Peyer's patch (tissue), 4 donors: ENCODE measurements around the gene CCDC167. TPM values are rescaled to one million over a fixed set of nuclear protein-coding genes. Genes with fewer than 3 reads are reported as not detected.

Experiments used
- DNase-seq, 3 donors: peaks; one replicate each; pipeline ENCODE4 v3.0.0-alpha.2; 2017 to 2019
- H3K27ac ChIP-seq, 4 donors: fragments of 200-600 bp; sonication (generic); one replicate each; pipeline ENCODE4 v1.5.1; 2016 to 2019
- H3K27me3 ChIP-seq, 2 donors: fragments of 200-600 bp; sonication (generic); one replicate each; pipeline ENCODE4 v1.5.1; 2019
- H3K36me3 ChIP-seq, 3 donors: fragments of 200-600 bp; sonication (generic); one replicate each; pipeline ENCODE4 v1.5.1; 2016 to 2019
- H3K4me1 ChIP-seq, 4 donors: fragments of 200-600 bp; sonication (generic); one replicate each; pipeline ENCODE4 v1.5.1; 2016 to 2019
- H3K4me3 ChIP-seq, 4 donors: fragments of 200-600 bp; sonication (generic); 1 replicate in 3 of 4; 2 replicates in 1 of 4; pipeline ENCODE4 v1.5.1; 2016 to 2019; ENCODE audit warnings: mild to moderate bottlenecking in 1 of 4
- H3K9me3 ChIP-seq, 4 donors: fragments of 200-600 bp; sonication (generic); one replicate each; pipeline ENCODE4 v1.5.1; 2016 to 2019; ENCODE audit warnings: mild to moderate bottlenecking in 1 of 4
- POLR2A ChIP-seq, 2 donors: fragments of 450-650 bp; IDR thresholded peaks; one replicate each; pipeline ENCODE4 v1.5.1; 2017; ENCODE audit warnings: antibody characterized with exemption in 2 of 2, mild to moderate bottlenecking in 2 of 2, moderate library complexity in 2 of 2
- total RNA-seq, 4 donors: library from RNA; depleted of rRNA; stranded (reverse); fragments of >200 nt; gene quantifications; one replicate each; pipeline ENCODE4 v1.1.0, GENCODE V29; 2016
- TF ChIP-seq, protein P1 (sequence below), 6 experiments: fragments of 450-650 bp in 4 of 6; fragments of 200-600 bp in 2 of 6; sonication (generic) in 1 of 6; IDR thresholded peaks; one replicate each; pipeline ENCODE4 v1.5.1; 2017 to 2019; ENCODE audit warnings: antibody characterized with exemption in 6 of 6, mild to moderate bottlenecking in 3 of 6, moderate library complexity in 1 of 6

Gene CCDC167
- total RNA-seq, 4 donors from 2014 or later = 8.0 to 28.1 (median 19.3) TPM

DNA sequence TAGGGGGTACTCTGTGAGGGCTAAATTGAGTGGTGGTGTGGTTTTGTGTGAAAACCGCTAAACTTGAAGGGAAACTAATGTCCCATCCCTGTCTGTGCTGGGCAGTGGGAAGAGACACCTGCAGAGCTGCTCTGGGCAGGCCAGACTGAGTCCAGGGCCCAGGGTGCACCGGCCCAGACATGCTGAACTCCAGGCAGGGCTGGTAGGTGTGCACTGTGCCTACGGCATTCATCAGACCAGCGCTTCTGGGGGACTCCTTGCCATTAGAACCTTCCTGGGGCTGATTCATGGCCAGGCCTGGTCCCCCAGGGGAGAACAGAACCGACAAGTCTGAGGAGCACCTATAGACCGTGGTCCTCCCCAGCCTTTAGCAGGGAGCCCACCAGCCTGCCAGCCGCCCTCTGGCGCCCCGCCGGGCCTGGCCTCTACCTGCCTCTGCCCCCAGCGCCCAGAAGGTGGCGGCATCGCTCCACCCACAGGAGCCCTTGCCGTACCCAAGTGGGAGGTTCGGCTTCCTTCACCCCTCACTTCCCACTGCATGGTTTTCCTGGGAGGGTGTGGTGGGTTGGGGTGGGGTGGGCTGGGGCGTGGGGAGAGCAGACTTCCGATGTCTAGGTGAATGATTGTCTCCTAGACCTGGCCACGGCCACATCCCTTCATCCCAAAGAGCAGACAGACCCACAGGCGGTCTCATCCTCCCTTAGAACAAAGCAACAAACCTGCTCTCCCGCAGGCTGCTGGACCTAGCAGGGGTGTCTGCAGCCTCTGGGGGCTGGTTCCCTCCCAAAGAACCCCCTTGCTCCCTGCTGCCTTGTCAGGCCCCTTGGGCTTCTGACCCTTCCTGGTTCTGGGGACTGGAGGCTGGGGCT, 15.5 kb downstream of the CCDC167 start:
- no peak overlapping the region for H3K4me3 ChIP-seq
- no peak overlapping the region for H3K27ac ChIP-seq
- H3K4me1 ChIP-seq = no peaks in the 10 kb centered on the region
- no peaks in the 10 kb centered on the region for H3K9me3 ChIP-seq
- peaks cover 0 to 29% (median 0%) of the 10 kb centered on the region in 3 donors for H3K36me3 ChIP-seq
- peak; percentile 60 to 80 (median 77) for DNase-seq
- no peaks in the 10 kb centered on the region for H3K27me3 ChIP-seq
- no peak for TF ChIP-seq POLR2A (IDR thresholded peaks at IDR 0.05)
- TF ChIP-seq, protein P1, sequence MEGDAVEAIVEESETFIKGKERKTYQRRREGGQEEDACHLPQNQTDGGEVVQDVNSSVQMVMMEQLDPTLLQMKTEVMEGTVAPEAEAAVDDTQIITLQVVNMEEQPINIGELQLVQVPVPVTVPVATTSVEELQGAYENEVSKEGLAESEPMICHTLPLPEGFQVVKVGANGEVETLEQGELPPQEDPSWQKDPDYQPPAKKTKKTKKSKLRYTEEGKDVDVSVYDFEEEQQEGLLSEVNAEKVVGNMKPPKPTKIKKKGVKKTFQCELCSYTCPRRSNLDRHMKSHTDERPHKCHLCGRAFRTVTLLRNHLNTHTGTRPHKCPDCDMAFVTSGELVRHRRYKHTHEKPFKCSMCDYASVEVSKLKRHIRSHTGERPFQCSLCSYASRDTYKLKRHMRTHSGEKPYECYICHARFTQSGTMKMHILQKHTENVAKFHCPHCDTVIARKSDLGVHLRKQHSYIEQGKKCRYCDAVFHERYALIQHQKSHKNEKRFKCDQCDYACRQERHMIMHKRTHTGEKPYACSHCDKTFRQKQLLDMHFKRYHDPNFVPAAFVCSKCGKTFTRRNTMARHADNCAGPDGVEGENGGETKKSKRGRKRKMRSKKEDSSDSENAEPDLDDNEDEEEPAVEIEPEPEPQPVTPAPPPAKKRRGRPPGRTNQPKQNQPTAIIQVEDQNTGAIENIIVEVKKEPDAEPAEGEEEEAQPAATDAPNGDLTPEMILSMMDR (IDR thresholded peaks at IDR 0.05) = peak; percentile 71 to 87 (median 84)

DNA sequence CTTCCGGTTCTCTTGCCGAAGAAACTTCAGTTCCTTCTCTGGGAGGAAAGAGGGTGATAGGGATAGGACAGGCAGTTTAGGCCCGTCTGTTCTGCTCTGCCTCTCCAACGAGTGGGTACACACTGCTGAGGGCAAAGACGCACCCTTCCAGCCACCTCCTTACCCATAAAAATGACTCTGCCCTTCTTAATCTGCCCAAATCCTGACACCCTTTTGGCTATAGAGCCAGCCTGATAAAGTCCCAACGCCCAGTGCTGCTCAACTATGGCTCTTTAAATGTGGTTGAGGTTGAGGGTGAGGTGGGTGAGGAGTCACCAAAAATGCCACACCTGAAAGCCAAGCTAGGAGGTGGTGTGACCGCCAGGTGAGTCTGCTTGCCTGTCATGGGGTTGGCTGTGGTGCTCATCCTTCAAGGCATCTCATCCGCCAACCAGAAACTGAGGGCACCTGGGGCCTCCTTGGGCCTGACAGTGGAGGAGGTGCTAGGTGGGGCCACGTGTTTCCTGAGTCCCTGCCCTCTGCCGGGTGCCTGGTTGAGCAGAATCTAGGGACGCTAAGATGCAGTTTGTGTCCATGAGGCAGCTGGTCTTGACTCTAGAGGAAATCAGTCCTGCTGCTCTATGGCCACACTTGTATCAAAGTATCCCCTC, 16.3 kb downstream of the CCDC167 start:
- Histone ChIP-seq H3K4me3 (no peak overlapping the region), H3K27me3 (no peaks in the 10 kb centered on the region), H3K4me1 (no peaks in the 10 kb centered on the region), H3K27ac (no peak overlapping the region), H3K9me3 (no peaks in the 10 kb centered on the region), H3K36me3 (peaks cover 0 to 36% (median 0%) of the 10 kb centered on the region in 3 donors)
- TF ChIP-seq, protein P1 (IDR thresholded peaks at IDR 0.05) = no peak
- no peak for TF ChIP-seq POLR2A (IDR thresholded peaks at IDR 0.05)
- DNase-seq = peak in 1 of 3 donors; percentile 45

DNA sequence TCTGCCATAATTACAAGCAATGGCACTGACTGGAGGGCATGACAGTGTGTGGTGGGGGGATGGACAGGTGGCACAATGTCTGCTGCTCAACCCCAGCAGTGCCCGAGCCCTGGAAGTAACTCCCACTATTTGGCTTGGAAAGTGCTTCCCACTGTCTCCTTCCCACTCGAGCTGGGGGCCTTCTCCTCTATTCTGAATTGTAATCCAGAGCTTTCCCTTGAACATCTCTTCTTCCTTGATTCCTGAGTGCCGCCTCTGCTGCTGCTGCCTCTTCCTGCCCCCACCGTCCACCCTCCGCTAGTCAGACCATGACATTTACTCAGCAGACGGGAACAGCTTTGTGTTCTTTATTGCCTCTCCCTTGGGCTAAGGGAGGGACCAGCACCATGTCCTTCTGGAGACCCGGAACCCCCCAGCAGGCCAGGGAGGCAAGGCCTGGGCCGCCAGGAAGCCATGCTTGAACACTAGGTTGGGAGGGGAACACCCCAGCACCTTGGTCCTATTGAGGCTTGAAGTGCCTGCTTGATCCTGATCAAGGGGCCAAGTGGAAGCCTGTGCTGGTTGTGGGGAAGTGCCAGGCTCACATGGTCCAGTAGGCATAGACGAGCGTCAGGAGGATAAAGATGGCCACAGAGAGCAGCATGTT, 17.0 kb downstream of the CCDC167 start:
- no peak for TF ChIP-seq POLR2A (IDR thresholded peaks at IDR 0.05)
- TF ChIP-seq, protein P1 (IDR thresholded peaks at IDR 0.05) = no peak
- H3K9me3 ChIP-seq = no peaks in the 10 kb centered on the region

DNA sequence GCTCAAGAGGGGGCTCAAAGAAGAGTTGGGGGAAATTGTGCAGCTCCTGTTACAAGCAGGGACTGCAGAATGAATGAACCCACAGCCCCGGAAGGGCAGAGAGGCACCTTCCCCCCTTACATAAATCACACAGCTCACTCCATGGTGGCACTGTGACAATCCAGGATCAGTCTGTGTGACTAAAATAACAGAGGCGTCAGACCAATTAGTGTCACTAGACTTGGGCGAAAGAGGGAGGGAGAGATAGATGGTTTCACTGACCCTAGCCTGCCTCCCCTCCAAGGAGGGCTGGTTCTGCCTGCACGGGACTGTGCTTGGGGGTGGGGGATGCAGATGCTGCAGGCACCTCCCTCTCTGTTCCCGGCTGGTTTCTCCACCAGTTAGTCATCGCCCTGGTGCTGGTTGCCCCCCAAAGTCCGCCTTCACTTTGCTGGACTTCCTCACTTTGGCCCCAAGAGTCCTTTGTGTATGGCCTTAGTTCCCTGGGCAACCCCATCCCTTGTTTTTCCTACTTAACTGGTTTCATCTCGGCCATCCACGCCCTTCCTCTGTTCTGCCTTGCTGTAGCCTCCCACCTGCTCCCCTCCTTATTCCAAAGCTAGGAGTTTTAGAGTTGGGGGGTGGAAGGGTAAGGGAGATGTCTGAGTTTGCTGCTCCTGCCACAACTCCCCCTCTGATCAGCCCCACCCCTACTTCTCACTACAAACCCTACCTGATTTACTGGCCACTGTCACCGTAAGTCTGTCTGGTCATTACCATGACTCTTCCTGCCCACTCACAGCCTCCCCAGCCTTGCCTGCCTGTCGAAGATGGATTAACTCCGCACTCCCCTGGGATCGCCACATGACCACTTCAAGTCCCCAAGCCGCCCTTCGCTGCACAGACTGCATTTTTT, 17.7 kb downstream of the CCDC167 start:
- Histone ChIP-seq H3K4me1 (no peaks in the 10 kb centered on the region), H3K4me3 (no peak overlapping the region), H3K27me3 (no peaks in the 10 kb centered on the region), H3K36me3 (peaks cover 0 to 50% (median 0%) of the 10 kb centered on the region in 3 donors), H3K9me3 (no peaks in the 10 kb centered on the region), H3K27ac (no peak overlapping the region)
- TF ChIP-seq, protein P1 (IDR thresholded peaks at IDR 0.05) = no peak
- TF ChIP-seq POLR2A (IDR thresholded peaks at IDR 0.05) = no peak
- peak in 1 of 3 donors; percentile 42 for DNase-seq

More for the DNA sequence above, 17.0 kb downstream of the CCDC167 start:
- Histone ChIP-seq H3K36me3 (peaks cover 0 to 43% (median 0%) of the 10 kb centered on the region in 3 donors), H3K4me3 (no peak overlapping the region), H3K4me1 (no peaks in the 10 kb centered on the region), H3K27ac (no peak overlapping the region), H3K27me3 (no peaks in the 10 kb centered on the region)
- DNase-seq = peak in 1 of 3 donors; percentile 36
